Right ventricle myocardium inferior (tissue), 1 donor: ENCODE data around the gene HECW1. TPM values are rescaled to one million over a fixed set of nuclear protein-coding genes. Genes with fewer than 3 reads are reported as not detected.
"Not testable (repeated sequence)": the region's sequence is repeated elsewhere in the genome, so short reads cannot be mapped to it uniquely, and the experiment has no call there.

ENCODE experiments used
- ATAC-seq: fragments of 200-7000 bp; cut with Tn5 transposase; one replicate; pipeline ENCODE4 v1.9.1; 2020; ENCODE audit warnings: mild to moderate bottlenecking, moderate library complexity
- DNase-seq: peaks from one replicate; pipeline ENCODE4 v3.0.0; 2021; ENCODE audit errors: missing footprints
- intact Hi-C: fragments of 100-400 bp; cut with DNase I; formaldehyde crosslinking; loops from one replicate; pipeline ENCODE4 v1.11.0; 2022
- total RNA-seq: library from RNA; stranded (reverse); fragmentation: NEBNext Ultra II Directional; extraction: Animal tissue kit (Norgen Biotek cat#: 25700); gene quantifications from one replicate; pipeline ENCODE4 v1.2.1, GENCODE V29; 2021
- donor health status: DM: no; HTN: yes; CAD: no; lungs with severe emphysema.

The HECW1 gene
- total RNA-seq, 1 donor from 2014 or later = not detected

DNA sequence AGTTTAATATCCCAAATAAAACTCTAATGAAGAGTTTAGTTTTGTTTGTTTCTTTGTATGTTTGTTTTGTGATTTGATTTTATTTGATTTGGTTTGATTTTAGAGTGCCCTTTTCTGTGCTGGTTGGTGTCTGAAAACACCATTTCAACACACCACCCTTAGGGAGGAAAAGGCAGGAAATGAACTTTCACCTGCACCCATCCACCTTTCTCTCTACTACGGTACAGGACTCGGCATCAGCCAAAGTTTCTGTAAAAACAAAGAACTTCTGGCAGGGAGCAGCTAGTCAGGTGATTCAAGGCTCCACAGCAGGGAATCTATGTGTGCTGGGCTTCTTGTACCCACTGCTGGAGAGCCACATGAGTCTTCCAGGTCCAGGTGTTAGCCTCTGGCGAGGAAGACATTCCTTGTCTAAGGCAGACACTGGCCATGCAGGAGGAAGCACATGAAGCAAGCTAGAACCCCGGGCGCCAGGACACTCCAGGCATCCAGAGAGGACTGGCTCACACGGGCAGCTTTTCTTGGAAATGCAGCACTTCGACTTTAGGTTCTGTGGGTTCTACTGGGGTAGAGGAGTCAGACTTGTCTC is 448.4 kb downstream of the HECW1 start:
- intact Hi-C loops = no loop called here
- ATAC-seq (no peak), DNase-seq (no peak)

- ATAC-seq (no peak), DNase-seq (no peak)
- intact Hi-C loops = no loop called here
These were observed 449.9 kb downstream of the HECW1 start for GRCh38 chr7:43562383-43562782.

DNA sequence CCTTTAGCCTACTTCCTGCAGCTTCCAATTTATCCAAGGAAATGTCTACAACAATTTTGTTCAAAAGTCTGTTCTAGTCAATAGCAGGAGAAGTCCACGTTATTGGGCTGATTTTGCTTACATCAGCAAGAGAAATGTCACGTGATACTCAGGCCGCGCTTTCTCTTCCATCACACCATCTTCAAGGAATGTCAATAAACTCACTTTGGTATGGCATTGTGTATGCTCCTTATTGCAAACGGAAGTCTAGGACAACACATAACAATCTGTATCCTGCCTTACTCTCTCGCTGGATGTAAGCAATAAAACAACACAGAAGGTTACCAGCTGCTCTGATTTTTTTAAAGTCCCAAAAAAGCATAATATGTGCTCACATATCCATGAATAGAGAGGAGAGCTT is 453.3 kb downstream of the HECW1 start:
- ATAC-seq (no peak), DNase-seq (no peak)
- intact Hi-C loops = no loop called here

- DNase-seq = no peak
- no peak for ATAC-seq
- intact Hi-C loops = no loop called here
These were observed 456.1 kb downstream of the HECW1 start for GRCh38 chr7:43568529-43568928.

- intact Hi-C loops = no loop called here
- ATAC-seq = no peak
- no peak for DNase-seq
These were observed 457.0 kb downstream of the HECW1 start for GRCh38 chr7:43569424-43569823.

DNA sequence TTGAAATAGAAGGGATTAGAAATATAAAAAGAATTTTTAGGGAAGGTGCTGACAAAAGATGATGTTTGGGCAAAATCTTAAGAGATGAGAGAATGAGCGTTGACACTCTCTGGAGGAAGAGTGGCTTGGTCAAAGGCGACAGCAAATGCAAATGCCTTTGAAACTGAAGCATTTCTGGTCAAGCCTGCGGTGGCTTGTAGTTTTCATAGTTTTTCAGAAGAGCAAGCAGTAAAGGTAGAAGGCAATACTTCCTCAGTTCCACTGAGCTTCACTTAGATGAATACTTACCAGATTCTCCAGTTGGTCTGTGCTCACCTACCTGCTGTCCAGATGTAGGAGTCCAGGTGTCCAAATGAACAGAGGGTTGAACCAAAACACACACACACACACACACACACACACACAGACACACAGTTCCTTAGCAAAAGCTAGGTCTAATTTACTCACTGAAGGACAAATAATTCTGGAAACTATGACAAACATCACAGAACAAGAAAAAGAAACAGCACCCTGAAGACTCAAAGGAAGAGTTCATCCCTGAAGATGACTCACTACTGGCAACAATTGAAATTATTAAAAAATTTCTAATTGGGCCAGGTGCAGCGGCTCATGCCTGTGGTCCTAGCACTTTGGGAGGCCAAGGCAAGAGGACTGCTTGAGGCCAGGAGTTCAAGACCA is 458.4 kb downstream of the HECW1 start:
- no peak for DNase-seq
- ATAC-seq = no peak
- intact Hi-C loops = no loop called here

- intact Hi-C loops = no loop called here
- DNase-seq (no peak), ATAC-seq (peak; percentile 52)
These were observed 460.1 kb downstream of the HECW1 start for GRCh38 chr7:43572516-43573049.

DNA sequence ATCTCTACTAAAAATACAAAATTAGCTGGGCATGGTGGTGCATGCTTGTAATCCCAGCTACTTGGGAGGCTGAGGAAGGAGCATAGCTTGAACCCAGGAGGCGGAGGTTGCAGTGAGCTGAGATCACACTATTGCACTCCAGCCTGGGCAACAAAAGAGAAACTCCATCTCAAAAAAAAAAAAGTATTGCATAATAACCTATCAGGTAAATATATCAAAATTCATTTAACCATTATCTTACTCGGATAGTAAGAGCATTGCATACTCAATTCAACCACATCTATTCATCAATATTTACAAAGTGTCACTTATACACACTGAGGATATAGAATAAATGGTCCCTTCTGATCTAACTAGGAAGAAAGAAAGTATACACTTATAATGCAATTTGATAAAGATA is 461.4 kb downstream of the HECW1 start:
- intact Hi-C loops, ATAC-seq, DNase-seq: not testable (repeated sequence)

- intact Hi-C loops = no loop called here
- ATAC-seq = no peak
- DNase-seq = no peak
These were observed 463.1 kb downstream of the HECW1 start for GRCh38 chr7:43575506-43575905.

GRCh38 chr7:43576241-43576640 is 463.8 kb downstream of the HECW1 start:
- intact Hi-C loops = no loop called here
- no peak for ATAC-seq
- DNase-seq = no peak

DNA sequence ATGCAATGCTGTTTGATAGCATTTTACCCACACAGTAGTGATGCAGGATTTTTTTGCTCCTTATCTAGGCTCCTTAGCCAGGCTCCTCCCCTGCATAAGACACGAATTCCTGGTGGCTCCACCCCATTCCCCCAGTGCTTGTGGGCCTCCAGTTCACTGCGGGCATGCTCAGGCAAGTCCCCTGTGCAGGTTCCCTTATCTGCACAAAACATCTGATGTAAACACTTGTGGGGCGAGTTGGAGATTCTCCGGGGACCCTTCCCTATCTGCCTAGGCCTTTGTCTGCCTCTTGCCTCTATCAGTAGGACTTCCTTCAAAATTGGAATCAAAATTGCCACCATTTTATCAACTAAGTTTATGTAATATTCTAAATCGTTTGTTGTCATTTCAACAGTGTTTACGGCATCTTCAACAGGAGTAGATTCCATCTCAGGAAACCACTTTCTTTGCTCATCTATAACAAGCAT is 465.1 kb downstream of the HECW1 start:
- DNase-seq = no peak
- no peak for ATAC-seq
- intact Hi-C loops = no loop called here

DNA sequence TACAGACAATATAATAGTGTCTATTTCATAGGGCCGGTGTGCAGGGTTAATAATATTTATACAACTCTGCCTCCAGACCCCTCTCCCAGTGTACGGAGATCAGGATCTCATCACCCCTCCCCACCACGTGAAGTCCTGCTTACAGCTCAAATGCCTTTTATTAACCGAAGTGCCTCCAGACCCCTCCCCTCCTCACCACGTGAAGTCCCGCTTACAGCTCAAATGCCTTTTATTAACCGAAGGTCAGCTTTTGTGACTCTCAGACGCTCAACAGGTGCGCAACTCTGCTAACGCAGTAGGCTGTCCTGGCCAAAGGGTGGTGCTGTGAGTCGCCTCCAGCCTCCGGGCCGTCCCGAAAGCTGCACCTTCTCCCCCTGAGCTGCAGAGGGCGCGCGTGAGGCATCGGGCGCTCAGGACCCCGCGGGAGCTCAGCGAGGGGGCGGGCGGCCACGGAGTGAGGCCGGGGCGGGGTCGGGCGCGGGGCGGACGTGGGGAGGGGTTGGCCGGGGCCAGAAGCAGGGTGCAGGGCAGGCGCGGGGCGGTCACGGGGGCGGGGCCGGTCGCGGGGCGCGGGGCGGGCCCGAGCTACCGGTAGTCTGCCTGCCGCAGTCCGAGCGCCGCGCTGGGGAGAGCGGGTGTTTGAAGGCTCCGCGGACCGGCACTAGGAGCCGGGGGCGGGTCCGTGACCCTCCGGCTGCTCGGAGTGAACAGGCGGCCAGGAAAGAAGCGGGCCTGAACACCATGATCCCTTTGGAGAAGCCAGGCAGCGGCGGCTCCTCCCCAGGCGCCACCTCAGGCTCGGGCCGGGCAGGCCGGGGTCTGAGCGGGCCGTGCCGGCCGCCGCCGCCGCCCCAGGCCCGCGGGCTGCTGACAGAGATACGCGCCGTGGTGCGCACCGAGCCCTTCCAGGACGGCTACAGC is 470.3 kb downstream of the HECW1 start, which contains the start of gene STK17A:
STK17A (plus strand) TSS at position 606 of the 921 bp plus-strand sequence; CDS start at position 742, 136 bp downstream.
- DNase-seq = peak; percentile 97
- peak; percentile 98 for ATAC-seq
- intact Hi-C loops = loop anchor here (1.0 to 2.0 kb wide), 5 partner anchors 66 to 256 kb away; partner anchors contain the start of gene COA1

DNA sequence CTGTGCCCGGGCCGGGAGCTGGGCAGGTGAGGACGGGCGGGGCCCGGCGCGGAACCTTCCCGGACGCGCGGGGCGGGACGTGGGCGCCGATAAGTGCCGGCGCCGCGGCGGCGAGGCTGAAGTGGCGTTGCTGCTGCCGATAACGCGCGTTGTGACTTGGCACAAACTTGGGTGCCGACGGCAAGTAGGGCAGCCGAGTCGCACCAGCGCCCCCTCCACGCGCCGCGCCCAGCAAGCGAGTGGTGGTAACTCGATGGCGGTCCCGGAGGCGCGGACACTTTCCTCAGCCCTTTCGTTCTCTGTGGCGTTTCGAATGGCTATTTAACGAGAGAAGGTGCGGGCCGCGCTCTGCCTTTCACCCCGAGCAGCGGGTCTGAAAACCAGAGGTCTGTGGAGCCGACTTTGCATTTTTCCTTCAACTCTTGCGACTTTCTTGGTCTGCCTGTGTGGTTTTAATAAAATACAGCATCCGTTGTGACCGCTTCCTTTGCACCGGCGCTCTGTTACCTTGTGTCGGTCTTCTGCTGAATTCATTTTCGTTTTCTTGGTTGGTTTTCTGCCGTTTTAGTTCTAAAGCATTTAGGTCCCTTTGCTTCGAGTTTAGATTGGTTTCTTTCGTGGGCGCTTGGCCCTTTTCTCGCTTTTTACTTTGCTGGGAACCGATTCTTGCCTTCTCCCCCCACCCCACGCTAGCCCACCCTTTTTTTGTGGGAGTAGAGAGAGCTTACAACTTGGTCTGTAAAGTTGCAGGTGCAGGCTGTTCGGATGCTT is 471.2 kb downstream of the HECW1 start:
- DNase-seq (peak; percentile 90), ATAC-seq (peak; percentile 62)
- intact Hi-C loops = loop anchor here (1.0 to 2.0 kb wide), 4 partner anchors 10 to 255 kb away; partner anchors contain the start of gene COA1

- ATAC-seq (no peak), DNase-seq (no peak)
- intact Hi-C loops = loop anchor here (1.0 kb wide), 1 partner anchor 9 kb away; no protein-coding TSS in a partner anchor
These were observed 471.7 kb downstream of the HECW1 start for GRCh38 chr7:43584195-43584586.

DNA sequence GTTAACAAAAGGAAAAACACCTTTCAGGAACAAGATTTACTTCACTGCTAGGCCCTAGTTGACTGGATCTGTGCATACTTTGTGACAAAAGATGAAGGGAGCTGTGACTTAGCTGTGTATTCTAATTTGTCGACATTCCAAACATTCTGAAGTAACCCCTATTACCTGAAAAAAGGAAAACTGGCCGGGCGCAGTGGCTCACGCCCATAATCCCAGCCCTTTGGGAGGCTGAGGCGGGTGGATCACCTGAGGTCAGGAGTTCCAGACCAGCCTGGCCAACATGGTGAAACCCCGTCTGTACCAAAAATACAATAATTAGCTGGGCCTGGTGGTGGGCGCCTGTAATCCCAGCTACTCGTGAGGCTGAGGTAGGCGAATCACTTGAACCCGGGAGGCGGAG is 472.3 kb downstream of the HECW1 start:
- not testable (repeated sequence) for DNase-seq, ATAC-seq
- intact Hi-C loops = loop anchor here (1.0 kb wide), 1 partner anchor 9 kb away; no protein-coding TSS in a partner anchor

GRCh38 chr7:43585562-43585961 is 473.1 kb downstream of the HECW1 start:
- intact Hi-C loops = no loop called here
- no peak for ATAC-seq
- DNase-seq = no peak

DNA sequence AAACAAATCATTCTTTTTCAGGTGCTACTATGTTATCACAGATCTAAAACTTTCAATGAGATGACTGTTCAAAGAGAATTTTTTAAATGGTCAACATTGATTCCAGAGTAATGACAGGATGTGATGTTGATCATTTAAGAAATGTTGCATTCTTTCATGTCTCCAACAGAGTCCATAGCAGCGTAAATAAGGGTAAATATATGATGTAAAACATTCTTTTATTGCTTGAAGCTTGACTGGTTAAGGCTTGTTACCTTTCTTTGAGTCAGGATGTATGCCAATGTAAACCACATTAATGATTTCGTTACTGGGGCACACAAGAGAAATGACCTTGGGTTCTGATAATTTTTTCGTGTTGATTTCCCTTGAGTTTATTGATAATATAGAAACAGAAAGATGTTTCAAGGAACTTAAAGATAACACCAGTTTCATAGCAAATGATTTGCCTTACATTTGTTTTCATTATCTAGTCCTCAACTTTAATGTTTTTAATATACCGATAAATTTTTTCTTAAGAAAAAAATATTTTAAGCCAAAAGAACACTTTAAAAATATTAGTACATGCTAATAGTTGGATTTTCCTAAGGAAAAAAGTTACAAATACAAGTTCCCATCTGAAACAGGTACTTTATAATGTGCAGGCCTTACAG is 473.9 kb downstream of the HECW1 start:
- no peak for DNase-seq
- no peak for ATAC-seq
- intact Hi-C loops = no loop called here
